Activated CD4-positive, CD25-positive, alpha-beta regulatory T cell treated with anti-CD3 and anti-CD28 coated beads, Interleukin-2, amount 50 U/mL, for 16 hours (primary cell): ENCODE data around the gene EIF4G2.
"Not testable (repeated sequence)": the region's sequence is repeated elsewhere in the genome, so short reads cannot be mapped to it uniquely, and the experiment has no call there.

Experiments
- DNase-seq: peaks from one replicate; pipeline ENCODE4 v3.0.0-alpha.2; 2020; ENCODE audit warnings: low read depth, low spot score

Gene EIF4G2

DNA sequence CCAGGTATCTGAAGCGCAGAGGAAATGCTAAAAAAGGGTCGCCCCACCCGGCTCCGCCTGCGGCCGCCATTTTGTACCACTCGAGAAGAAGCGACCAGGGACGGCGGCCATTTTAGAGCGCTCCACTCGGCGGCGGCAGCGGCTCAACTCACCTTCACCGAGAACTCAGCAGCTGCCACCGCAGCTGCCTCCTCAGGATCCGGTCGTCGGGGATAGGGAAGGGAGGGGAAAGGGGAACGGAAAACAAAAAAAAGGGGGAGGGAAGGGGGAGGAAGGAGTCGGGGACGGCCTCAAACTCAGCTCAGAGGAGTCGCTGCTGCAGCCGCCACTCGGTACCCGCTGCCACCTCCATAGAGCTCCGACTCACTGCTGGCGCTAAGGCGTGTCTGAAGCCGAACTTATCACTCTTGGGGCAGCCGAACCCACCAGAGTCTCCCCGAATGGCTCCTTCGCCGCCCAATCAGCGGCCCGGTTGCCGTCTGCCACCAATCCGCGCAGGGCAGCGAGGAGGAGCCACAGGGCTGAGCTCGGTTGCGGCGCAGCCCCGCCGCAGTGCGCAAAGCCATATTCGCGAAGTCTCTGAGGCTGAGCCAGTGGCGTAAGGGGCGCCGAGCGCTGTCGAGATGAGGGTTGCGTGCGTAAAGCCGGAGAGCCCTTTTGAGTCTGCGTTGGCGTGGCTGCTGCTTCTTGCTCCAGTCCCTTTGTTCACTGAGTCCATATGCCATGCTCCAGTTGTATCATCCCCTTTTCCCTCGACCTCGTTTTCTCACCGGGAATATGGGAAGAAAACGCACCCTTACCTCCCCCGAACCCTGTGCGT is at the start of gene EIF4G2:
TSS of gene EIF4G2 (minus strand) at position 374 of the 820 bp plus-strand sequence.
- DNase-seq, result peak; percentile 97

DNA sequence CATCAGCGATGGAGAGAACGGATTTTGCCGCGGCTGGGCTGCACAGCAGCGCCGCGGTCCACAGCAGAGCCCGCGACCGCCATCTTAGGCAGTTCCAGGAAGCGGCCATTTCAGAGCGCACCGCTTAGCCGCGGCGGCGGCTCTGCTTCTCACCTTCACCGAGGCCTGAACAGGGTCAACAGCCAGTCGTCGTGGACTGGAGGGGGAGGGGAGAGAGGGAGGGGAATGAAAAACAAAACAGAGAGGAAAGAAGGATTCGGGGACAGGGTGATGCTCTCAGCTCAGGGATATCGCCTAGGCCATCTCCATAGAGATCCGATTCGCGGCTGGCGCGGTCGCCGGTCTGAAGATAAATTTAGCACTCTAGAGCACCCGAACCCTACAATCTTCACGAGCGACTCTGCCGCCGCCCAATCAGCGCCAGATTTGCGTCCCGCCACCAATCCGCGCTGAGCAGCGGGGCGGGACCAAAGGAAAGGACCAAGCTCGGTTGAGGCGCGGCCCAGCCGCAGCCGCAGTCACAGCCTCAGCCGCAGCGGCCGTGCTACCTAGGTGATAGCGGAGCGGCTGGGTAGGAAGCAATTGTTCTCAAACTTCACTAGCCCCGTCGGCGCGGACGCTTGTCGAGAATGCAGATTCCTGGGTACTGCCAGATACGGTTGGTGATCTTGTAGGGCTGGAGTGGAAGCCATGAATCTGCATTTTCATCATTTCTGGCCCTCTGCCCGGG is 49.1 kb upstream of the EIF4G2 start, which contains the start of gene ZBED5:
TSS of gene ZBED5 (minus strand) at position 345 of the 730 bp plus-strand sequence. CDS start 3,108 bp downstream, outside the sequence.
- peak; percentile 92 for DNase-seq

GRCh38 chr11:10857459-10857708 is 48.7 kb upstream of the EIF4G2 start:
- DNase-seq, result peak; percentile 2

DNA sequence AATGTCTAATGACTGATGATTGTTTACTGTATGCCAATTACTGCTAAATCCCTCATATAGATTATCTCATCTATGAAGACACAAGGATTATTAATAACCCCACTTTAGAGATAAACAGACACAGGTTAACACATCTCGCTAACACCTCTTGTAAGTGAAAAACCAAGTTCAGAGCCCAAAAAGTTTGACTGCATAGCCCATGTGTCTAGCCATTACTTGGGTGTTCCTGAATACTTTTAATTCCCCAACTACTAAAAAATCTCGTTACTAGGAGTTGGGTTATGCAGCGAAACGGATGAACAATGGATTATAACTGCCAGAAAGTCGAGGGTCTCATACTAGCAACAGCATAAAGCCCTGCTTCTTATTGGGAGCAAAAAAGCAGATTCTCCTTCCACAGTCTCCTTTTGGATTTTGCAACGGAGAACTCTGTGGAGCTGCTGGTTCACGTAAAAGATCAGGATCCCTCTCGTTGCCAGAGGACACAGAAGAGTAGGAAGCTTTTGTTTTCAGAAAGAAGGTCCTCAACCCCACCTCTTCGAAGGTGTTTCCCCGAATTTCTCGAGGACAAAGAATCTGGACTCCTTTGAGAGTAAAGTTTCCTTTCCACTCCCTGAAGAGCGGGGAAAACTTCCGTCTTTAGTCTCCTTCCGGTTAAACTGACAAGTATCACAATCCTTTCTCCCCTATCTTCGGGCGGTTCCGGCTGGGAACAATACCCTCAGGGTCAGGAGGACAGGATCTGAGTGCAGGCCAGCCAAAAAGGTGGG is 48.1 kb upstream of the EIF4G2 start:
- peak; percentile 3 for DNase-seq

DNA sequence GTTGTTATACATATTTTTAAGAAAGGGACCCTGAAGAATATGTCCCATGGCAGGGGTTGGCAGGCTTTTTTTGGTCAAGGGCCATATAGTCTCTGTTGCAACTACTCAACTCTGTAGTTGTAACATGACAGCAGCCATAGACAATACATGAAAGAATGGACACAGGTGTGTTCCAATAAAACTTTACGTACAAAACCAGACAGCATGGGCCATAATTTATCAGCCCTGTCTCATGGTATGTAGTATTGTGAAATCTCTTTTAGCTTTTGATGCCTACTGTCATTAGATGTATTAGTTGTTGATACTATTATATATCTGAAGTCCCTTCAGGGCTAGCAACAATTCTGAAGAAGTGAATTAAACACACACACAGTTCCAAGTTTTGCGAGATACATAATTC is 46.6 kb upstream of the EIF4G2 start:
- no peak for DNase-seq

- no peak for DNase-seq
Observed at GRCh38 chr11:10847960-10848860, 39.5 kb upstream of the EIF4G2 start.

- no peak for DNase-seq
Observed at GRCh38 chr11:10846660-10847059, 37.9 kb upstream of the EIF4G2 start.

DNA sequence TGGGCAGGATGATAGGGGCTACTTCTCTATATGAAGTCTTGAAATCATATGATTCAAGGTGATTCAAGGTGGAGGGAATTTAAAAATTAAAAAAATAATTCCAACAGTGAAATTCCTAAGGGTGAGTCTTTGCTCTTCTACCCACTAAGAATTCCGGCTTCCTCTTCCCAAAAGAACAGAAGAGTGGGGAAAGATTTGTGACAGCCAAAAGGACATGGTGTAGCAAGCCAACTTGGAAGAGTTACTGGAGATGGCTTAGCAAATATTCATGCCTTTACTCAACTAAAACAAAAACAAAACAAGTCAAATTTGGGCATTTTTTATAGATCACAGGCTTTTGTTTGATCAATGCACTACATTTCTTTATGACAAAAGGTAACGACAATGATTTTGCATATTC is 36.9 kb upstream of the EIF4G2 start:
- no peak for DNase-seq

GRCh38 chr11:10844796-10845195 is 36.1 kb upstream of the EIF4G2 start:
- no peak for DNase-seq

DNA sequence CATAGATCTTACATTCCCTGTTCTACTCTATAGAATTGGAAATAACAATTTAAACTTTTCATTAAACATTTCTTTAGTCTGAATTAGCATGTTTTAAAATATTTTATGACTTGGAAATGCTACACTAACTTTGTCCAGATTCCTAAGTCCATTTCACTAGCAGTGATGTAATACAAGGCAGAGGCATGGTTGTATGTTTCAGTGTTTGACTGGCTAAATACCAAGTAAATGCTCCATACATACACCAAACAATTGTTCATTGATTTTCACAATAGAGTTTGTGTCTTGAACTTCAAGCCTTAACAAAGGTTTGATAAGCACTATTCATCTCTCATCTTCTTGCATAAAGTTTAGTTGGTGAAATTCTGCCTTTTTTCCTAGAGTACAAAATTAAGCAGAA is 35.6 kb upstream of the EIF4G2 start:
- no peak for DNase-seq

DNA sequence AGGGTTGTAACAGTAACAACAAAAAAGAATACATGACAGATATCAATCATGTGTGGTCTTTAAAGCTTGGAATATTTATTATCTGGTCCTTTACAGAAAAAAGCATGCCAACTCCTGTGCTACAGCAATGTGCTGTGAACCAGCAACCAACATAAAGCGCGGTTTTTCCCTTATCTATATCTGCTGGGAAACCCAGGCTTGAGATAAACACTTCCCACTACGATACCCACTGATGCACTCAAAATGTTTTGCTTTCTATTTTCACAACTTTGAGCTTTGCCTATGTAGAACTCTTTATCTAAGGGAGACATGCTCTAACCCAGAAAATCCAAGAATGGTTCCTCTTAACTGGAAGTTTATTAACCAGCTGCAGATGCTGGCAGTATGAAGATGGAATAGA is 30.2 kb upstream of the EIF4G2 start:
- DNase-seq, result no peak

GRCh38 chr11:10838083-10838482 is 29.4 kb upstream of the EIF4G2 start:
- DNase-seq, result no peak

GRCh38 chr11:10836884-10837283 is 28.2 kb upstream of the EIF4G2 start:
- DNase-seq, result not testable (repeated sequence)

- DNase-seq, result no peak
Observed at GRCh38 chr11:10829139-10829538, 20.4 kb upstream of the EIF4G2 start.

GRCh38 chr11:10828402-10828801 is 19.7 kb upstream of the EIF4G2 start:
- DNase-seq, result no peak

DNA sequence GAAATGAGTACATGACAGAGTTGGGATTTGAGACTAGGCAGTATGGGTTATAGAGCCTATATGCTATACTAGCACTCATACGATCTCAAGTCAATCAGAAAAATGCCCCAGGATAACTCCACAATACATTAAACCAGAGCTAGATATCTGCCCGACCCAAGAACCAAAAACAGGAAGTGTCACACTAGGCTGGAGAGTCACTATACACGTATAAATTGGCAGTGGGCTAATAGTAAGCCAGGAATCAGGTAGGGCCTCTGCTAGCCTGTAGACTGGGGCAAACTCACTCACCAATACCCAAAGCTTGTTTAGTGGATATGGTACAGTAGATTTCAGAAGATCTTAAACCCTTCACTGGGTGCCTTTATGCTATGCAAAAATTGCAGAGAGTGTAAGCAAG is 16.2 kb upstream of the EIF4G2 start:
- no peak for DNase-seq

- no peak for DNase-seq
Observed at GRCh38 chr11:10823152-10823579, 14.4 kb upstream of the EIF4G2 start.

DNA sequence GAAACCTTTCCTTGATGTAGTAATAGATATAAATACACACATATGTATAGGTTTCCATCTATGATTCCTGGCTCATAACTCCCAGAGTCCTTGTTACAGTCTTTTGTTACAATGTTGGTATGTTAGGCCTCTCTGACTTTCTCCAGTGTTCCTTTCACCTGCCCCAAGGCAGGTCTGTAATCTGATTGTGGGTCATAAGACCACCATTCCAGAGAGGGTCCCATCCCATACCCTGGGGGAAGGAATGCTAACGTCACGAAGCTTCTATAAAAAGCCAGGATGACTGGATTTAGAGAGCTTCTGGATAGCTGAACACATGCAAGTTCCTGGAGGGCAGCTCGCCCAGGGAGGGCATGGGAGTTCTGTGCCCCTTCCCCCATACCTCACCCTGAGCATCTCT is 13.8 kb upstream of the EIF4G2 start:
- DNase-seq, result not testable (repeated sequence)

DNA sequence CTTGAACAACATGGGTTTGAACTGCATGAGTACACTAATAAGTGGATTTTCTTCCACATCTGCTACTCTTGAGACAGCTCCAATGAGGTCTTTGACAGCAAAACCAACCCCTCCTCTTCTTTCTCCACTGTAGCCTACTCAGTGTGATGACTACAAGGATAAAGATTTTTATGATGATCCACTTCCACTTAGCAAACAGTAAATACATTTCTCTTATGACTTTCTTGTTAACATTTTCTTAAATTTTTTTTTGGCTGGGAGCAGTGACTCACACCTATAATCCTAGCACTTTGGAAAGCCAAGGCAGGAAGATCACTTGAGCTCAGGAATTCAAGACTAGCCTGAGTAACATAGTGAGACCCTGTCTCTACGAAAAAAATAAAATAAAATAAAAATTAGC is 9.9 kb upstream of the EIF4G2 start:
- DNase-seq, result no peak

DNA sequence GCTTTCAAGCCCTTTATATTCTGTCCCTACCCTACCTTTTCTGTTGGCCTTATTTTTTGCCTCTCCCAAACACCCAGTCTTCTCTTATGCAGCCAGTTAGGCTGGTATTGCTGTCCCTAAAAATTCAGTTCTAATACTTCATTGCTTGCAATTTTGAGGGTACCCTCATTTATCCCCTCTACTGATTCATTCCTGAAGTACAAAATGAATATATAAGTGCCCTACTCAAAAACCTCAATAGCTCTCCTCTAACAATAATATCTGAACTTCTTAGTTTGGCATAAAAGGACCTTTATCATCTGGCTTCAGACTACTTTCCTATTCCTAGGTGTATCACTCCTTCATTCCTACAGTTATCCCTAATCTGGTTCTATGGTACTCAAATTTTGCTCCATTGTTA is 5.2 kb upstream of the EIF4G2 start:
- no peak for DNase-seq
